HG02763 (cell line): Measurements from ENCODE around the gene LAMC3.

Experiments used
- ATAC-seq: cut with Tn5 transposase; IDR thresholded peaks from one replicate; pipeline ENCODE4 v1.9.1; 2021; ENCODE audit warnings: mild to moderate bottlenecking, moderate library complexity; ENCODE audit not compliant: unreplicated experiment

The LAMC3 gene

DNA sequence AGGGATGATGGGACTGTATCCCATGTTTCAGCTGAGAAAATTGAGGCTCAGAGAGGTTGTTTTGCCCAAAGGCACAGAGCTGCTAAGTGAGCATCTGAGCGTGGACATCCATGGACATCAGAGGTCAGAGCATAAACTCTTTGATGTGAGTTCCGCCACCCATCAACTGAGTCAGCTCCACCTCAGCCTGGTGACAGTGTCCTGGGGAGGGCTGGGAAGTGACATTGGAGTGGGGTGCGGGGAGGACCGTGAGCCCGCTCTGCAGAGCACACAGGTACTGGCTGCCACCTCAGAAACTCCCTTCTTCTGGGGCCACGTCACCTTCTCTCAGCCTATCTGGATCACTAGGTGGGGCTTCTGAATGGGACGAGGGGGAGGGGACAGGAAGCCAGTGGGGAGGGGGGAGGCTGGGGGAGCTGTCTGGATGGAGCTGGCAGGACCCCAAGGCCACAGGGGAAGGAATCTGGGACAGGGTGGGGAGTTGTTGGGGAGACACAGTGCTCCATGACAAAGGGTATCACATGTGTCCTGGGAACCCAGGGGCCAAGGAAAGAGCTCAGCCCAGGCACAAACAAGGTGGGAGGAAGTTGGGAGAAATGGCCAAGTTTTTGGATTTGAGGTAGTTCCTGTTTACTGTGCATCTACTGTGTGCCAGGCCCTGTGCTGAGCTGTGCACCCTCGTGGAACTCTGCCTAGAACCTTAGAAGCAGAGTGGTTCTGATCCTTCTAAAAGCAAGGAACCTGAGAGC is 2.5 kb downstream of the LAMC3 start:
- ATAC-seq = no peak

DNA sequence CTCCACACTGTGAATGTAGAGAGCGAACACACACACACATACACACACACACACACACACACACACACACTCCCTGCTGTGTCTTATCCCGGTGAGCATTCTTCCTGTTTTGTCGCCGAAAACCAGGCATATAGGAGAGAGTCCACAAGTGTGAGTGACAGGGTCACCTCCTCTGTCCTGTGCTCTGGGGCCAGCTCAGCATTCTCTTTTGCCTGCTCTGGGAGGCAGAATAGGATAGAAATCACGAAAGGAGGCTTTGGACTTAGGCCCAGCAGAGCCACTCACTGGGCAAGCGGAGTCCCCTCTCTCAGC is 3.0 kb downstream of the LAMC3 start:
- ATAC-seq = no peak

DNA sequence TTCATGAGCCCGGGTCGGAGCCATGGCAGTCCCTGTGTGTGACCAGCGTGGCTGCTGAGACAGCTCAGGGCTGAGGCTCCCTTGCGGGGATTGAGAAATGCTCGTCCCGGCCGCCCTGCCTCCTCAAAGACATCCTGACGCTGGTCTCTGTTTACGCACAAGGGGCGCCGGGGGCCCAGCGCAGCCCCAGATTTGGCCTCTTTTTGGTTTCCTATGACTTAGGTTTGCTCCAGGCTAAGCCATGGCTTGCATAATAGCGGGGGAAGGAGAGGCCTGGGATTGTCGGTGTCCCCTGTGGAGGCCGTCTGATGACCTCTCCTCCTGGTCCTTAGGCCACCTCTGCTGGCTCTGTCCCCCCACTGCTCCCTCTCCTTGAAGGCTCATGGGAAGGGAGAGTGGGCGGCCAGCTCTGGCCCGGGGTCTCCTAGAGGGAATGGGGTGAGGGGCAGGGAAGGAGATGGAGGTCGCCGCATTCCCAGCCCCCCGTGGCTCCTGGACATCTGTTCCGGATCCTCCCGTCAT is 3.5 kb downstream of the LAMC3 start:
- ATAC-seq = no peak

- no peak for ATAC-seq
Observed at GRCh38 chr9:131013015-131013755, 4.2 kb downstream of the LAMC3 start.

GRCh38 chr9:131013771-131014676 is 5.0 kb downstream of the LAMC3 start:
- ATAC-seq = no peak

GRCh38 chr9:131015112-131015511 is 6.1 kb downstream of the LAMC3 start:
- ATAC-seq = no peak

DNA sequence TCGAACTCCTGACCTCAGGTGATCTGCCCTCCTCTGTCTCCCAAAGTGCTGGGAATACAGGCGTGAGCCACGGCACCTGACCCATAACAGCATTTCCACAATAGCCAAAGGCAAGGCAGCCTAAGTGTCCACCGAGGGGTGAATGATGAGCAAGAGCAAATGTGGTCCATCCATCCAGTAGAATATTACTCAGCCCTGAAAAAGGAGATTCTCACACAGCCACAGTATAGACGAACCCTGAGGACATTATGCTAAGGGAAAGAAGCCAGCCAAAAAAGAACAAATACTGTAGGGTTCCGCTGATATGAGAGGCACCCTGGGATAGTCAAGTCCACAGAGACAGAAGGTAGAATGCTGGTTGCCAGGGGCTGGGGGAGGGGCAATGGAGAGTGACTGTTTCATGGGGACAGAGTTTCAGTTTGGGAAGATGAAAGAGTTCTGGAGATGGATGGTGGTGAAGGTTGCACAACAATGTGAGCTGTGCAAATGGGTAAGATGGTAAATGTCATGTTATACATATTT is 7.0 kb downstream of the LAMC3 start:
- no peak for ATAC-seq

DNA sequence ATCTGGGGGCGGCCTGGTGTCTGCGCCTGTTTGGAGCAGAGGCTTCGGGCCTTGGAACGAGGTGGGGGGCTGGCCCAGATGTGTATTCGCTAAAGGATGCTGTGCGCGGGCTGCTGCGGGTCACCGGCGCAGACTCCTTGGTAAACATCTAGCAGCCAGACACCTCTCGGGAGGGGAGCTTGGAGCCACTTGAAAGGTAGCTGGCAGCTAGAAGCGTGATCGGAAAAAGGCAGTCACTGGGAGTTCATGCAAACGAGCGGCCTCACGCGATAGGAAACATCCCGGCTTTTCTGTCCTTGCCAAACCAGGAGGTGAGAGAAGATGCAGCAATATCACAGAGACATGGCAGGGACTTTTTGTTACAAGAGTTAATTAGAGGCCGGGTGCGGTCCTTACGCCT is 8.1 kb downstream of the LAMC3 start:
- ATAC-seq = no peak

DNA sequence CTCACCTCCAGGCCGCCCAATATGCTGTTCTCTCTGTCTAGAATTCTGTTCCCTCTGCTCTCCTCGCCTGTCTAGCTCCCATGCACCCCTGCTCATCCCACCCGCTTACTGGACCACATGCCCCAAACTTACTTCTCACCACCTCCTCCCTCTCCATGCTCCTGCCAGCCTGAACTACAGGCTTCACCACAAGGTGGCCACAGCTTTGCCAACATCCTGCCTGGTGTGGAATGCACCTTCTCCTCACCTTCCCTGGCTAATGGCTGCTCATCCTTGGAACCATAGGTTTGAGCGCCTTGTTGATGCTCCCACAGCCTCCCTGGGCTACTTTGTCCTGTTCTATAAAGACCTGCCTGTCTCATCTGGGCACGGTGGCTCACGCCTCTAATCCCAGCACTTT is 9.6 kb downstream of the LAMC3 start:
- no peak for ATAC-seq

GRCh38 chr9:131019388-131020239 is 10.6 kb downstream of the LAMC3 start:
- ATAC-seq = no peak

DNA sequence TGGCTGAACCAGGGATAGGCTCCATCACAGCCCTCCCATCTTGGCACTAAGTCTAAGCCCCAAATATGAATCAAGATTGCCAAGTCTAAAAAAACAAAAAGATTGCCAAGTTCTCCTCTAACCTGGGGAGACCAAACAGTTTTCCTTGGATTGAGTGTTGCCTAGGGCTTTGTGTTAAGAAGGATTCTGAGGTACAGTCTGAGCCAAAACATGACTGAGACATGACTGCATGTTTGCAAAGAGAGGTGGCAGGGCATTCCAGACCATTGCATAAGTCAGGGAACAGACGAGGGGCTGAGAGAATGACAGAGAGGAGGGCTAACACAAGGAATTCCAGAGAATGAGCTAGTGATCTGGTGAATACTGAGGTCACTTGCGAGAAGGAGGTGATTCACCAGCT is 11.4 kb downstream of the LAMC3 start:
- ATAC-seq = no peak

- ATAC-seq = no peak
Observed at GRCh38 chr9:131020862-131021261, 11.9 kb downstream of the LAMC3 start.

DNA sequence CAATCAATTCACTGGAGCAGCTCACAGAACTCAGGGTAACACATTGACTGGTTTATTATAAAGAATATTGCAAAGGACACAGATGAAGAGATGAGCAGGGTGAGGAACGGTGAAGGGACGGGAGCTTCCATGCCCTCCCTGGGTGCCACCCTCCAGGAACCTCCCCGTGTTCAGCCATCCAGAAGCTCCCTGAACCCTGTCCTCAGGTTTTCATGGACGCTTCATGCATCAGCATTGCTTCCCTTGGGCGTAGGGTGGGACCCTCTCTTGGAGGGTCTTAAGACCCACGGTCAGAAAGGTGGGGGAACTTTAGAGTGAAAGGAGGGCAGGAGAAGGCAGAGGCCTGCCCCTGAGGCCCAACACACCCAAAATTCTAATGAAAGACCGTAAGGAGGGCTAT is 12.8 kb downstream of the LAMC3 start:
- no peak for ATAC-seq

GRCh38 chr9:131024978-131025868 is 16.2 kb downstream of the LAMC3 start:
- no peak for ATAC-seq

GRCh38 chr9:131025953-131026858 is 17.2 kb downstream of the LAMC3 start:
- ATAC-seq = no peak

DNA sequence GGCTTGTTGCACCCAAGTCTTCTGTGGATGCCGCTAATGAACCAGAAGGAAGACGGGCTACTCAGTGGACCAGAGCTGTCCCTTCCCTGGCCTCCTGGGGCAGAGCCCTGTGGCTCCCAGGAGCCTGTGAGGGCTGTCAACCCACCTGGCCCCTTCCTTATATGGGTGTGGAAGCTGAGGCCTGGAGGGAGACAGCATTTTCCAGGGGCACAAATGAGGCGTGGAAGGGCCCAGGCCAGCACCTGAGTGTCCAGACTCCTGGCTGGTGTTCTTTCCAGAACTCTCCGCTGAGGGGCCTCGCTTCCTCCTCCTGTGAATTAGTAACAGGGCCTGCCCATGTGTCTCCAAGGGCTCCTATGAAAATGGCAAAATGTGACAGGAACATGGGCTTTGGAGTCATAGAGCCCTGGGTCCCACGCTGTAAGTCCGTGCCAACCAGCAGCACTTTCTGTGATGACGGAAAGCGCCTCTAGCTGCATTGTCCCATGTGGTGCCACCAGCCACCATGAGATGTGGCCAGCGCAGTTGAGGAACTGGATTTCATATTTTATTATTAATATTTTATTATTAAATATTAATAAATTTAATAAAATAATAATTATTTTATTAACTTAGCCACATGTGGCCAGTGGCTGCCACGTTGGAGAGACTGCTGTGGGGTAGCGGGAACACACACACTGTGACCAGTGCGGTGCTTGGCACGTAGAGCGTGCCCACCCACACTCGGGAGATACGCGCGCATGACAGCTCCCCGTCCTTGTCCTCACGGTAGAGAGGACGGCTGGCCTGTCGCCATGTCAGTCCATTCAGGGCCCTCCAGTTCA is 18.3 kb downstream of the LAMC3 start:
- ATAC-seq = no peak

DNA sequence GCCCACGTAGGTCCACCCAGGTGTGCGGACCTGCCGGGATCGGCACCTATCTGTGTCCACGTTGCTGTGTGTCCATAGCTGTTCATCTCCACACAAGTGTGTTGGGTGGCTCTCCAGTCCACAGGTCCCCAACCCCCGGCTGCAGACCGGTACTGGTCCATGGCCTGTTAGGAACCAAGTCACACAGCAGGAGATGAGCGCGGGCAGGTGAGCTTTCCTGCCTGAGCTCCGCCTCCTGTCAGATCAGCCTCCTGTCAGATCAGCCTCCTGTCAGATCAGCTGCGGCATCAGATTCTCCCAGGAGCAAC is 18.9 kb downstream of the LAMC3 start:
- ATAC-seq = no peak
